ENCODE results near the gene ARHGDIA.

GRCh38 chr17:81888988-81889595, 18.0 kb upstream of the ARHGDIA start:
- no peak for TF ChIP-seq CTCF (IDR thresholded peaks at IDR 0.05 in 8 of 11, conservative IDR thresholded peaks at IDR 0.05 in 3 of 11)
- TF ChIP-seq POLR2A (IDR thresholded peaks at IDR 0.05) = no peak
